ENCODE data around the gene JMJD1C. TPM values are rescaled to one million over a fixed set of nuclear protein-coding genes. Genes with fewer than 3 reads are reported as not detected.
"Not testable (repeated sequence)": the region's sequence is repeated elsewhere in the genome, so short reads cannot be mapped to it uniquely, and the experiment has no call there.

The JMJD1C gene
- total RNA-seq, 1 donor from 2014 or later, result 41.3 TPM

DNA sequence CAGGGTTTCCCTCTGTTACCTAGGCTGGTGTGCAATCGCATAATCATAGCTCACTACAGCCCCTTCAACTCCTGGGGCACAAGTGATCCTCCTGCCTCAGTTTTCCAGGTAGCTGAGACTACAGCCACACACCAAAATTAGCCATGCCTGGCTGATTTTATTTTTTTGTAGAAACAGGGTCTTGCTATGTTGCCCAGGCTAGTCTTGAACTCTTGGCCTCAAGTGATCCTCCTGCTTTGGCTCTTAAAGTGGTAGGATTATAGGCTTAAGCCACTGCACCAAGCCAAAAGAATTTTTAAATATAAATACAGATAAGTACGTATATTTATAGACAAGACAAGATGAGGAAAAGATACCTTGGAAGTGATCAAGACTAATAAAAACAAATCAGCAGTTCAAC, 215.7 kb downstream of the JMJD1C start:
- DNase-seq (ENCODE audit: low spot score), result no peak
- intact Hi-C loops (cut with DNase I), result no loop called here

DNA sequence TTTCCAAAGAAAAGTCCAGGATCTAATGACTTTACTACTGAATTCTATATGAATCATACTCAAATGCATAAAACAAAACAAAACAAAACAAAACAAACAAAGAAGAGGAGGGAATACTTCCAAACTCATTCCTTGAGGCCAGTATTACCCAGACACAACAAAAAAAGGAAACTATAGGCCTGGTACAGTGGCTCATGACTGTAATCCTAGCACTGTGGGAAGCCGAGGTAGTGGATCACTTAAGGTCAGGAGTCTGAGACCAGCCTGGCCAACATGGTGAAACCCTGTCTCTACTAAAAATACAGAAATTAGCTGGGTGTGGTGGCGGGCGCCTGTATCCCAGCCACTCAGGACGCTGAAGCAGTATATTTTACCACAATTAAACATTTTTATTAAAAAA, 218.0 kb downstream of the JMJD1C start:
- intact Hi-C loops (cut with DNase I), result no loop called here

GRCh38 chr10:63246356-63246755, 219.4 kb downstream of the JMJD1C start:
- intact Hi-C loops (cut with DNase I), result no loop called here

More for the DNA sequence above, 218.0 kb downstream of the JMJD1C start:
- DNase-seq (ENCODE audit: low spot score), result no peak

GRCh38 chr10:63241841-63242281, 223.9 kb downstream of the JMJD1C start:
- intact Hi-C loops (cut with DNase I), result no loop called here
- no peak for DNase-seq (ENCODE audit: low spot score)

More at GRCh38 chr10:63246356-63246755, 219.4 kb downstream of the JMJD1C start:
- DNase-seq (ENCODE audit: low spot score), result no peak

GRCh38 chr10:63240807-63241206, 225.0 kb downstream of the JMJD1C start:
- DNase-seq (ENCODE audit: low spot score), result no peak

GRCh38 chr10:63238501-63238900, 227.3 kb downstream of the JMJD1C start:
- intact Hi-C loops (cut with DNase I), result no loop called here
- no peak for DNase-seq (ENCODE audit: low spot score)

More at GRCh38 chr10:63240807-63241206, 225.0 kb downstream of the JMJD1C start:
- intact Hi-C loops (cut with DNase I), result no loop called here

DNA sequence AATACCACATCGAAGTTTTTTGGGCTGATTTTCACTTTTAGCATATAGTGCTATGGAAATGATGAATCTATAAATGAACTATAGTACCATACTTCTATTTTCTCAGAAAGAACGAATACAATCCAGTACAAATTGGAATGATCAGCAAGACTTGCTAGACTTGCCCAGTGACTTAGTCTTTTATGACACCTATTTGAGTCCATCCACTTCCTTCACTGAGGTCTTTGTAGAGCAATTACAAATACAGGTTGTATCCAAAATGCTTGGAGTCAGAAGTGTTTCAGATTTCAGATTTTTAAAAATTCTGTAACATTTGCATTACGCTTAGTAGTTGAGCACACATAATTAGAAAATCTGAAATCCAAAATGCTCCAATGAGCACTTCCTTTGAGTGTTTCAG, 228.4 kb downstream of the JMJD1C start:
- DNase-seq (ENCODE audit: low spot score), result no peak
- intact Hi-C loops (cut with DNase I), result no loop called here

DNA sequence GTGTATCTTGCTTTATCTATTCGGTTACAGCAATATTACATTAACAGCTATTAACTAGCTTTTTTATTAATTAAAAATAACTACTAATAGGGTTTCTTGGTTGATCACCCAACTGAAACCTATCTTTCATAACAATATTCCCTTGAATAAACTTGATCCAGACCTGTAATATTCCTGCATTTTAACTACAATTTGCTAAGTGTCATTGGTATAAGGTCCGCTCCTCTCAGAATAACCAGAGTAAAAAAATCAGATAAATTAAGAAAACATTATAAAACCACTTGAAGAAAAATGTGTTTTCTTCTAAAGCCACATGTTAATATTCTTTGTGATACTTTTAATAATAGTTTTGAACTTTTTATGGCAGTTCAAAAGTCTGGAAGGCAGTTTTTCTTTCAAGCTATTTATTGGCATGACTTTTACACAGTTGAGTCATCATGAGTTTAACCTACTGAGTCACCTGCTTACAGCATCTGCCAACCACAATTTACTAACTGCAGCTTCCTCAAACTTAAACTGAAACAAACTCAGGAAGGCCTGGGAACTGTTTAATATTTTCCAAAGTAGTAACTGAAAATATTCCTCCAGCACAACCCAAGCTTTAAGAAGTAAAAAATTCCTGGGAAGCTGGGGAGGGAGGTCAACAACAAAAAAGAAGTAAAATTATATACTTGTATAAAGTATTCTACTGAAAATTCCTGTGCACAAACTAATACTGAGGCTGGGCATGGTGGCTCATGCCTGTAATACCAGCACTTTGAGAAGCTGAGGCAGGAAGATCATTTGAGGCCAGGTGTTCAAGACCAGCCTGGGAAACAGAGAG, 229.5 kb downstream of the JMJD1C start:
- intact Hi-C loops (cut with DNase I), result no loop called here

GRCh38 chr10:63235136-63235535, 230.6 kb downstream of the JMJD1C start:
- intact Hi-C loops (cut with DNase I); DNase-seq (ENCODE audit: low spot score): not testable (repeated sequence)

More for the DNA sequence above, 229.5 kb downstream of the JMJD1C start:
- no peak for DNase-seq (ENCODE audit: low spot score)

DNA sequence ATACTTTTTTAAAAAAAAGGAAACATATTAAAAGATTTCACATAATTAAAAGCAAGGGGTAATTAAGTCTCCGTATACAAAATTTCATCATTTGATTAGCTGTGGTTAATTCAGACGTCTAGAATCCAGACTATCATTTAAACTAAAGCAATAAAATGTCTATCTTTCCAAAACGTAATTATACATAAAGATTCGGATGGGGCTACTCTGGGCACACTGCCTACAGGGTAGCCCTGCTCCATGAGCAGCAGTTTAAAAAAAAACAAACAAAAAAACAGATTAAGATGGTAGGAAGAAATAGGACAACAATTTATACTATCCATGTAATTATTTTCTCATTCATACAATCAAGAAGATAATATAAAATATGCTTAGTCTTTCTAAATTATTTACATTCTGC, 236.6 kb downstream of the JMJD1C start:
- intact Hi-C loops (cut with DNase I), result no loop called here
- no peak for DNase-seq (ENCODE audit: low spot score)

- no peak for DNase-seq (ENCODE audit: low spot score)
- intact Hi-C loops (cut with DNase I), result no loop called here
These were observed 237.5 kb downstream of the JMJD1C start for GRCh38 chr10:63228237-63228636.

GRCh38 chr10:63227207-63227895, 238.4 kb downstream of the JMJD1C start:
- intact Hi-C loops (cut with DNase I), result no loop called here
- no peak for DNase-seq (ENCODE audit: low spot score)

DNA sequence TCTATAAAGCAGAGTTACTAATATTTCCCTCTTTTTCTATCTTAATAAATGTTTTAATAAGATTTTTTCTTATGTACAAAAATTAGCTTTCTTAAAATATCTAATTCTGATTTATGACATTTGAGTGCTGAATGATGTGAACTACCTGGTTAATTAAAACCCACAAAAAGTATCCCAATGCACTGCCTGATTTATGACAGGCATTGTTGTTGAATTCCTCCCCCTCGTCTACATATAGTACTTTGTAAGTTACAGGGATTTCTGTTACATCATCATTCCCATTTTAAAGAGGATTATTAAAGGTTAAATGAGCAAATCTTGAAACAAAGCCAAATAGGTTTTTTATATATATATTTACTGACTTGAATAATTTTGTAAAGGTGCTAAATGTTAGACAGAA, 241.5 kb downstream of the JMJD1C start:
- DNase-seq (ENCODE audit: low spot score), result no peak
- intact Hi-C loops (cut with DNase I), result no loop called here

DNA sequence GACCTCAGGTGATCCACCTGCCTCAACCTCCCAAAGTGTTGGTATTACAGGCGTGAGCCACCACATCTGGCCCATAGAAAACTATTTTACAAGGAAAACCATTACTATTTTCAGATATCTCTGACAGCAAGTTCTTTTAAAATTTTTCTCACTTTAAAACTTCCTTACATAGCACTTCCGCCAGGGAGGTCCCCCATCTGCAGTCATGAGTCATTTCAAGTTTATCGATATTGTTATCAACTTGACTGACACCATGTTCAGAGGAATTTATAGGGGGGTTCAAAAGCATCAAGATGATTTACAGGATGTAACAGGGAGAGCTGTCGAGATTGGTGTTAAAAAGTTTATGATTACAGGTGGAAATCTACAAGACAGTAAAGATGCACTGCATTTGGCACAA, 243.8 kb downstream of the JMJD1C start:
- intact Hi-C loops (cut with DNase I), result no loop called here
- no peak for DNase-seq (ENCODE audit: low spot score)

GRCh38 chr10:63219749-63220148, 246.0 kb downstream of the JMJD1C start:
- no peak for DNase-seq (ENCODE audit: low spot score)
- intact Hi-C loops (cut with DNase I), result loop anchor here (10.0 kb wide), 1 partner anchor 245 kb away; the partner anchor contains the start of gene JMJD1C

GRCh38 chr10:63217120-63217605, 248.6 kb downstream of the JMJD1C start:
- intact Hi-C loops (cut with DNase I), result loop anchor here (2.0 to 10.0 kb wide), 2 partner anchors 248 to 414 kb away; partner anchors contain the start of gene JMJD1C

GRCh38 chr10:63214571-63214970, 251.2 kb downstream of the JMJD1C start:
- intact Hi-C loops (cut with DNase I), result loop anchor here (2.0 to 10.0 kb wide), 3 partner anchors 52 to 308 kb away; partner anchors contain the start of genes JMJD1C and REEP3
- DNase-seq (ENCODE audit: low spot score), result no peak

More at GRCh38 chr10:63217120-63217605, 248.6 kb downstream of the JMJD1C start:
- no peak for DNase-seq (ENCODE audit: low spot score)

DNA sequence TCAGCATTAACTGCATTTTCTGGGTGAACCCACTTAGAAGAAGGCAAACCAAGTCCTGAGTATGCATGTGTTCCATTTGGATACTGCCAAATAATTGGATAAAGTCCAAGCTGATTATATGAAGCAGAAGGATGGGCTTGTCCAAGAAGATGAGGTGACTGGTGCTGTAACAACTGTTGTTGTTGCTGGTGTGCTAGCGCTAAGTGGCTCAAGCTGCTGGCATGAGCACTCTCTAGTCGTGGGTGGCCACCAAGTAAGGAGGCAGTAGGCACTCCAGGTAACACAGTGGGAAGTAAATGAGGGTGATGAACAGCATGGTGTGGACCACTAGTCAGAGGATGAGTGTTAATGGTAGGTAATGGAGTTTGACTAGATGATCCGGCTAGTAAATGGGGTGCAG, 252.3 kb downstream of the JMJD1C start:
- no peak for DNase-seq (ENCODE audit: low spot score)
- intact Hi-C loops (cut with DNase I), result loop anchor here (5.0 to 10.0 kb wide), 2 partner anchors 251 to 309 kb away; partner anchors contain the start of genes JMJD1C and REEP3

GRCh38 chr10:63210611-63211196, 255.1 kb downstream of the JMJD1C start:
- no peak for DNase-seq (ENCODE audit: low spot score)
- intact Hi-C loops (cut with DNase I), result loop anchor here (2.0 to 10.0 kb wide), 3 partner anchors 254 to 418 kb away; partner anchors contain the start of genes JMJD1C and REEP3

GRCh38 chr10:63209705-63210104, 256.1 kb downstream of the JMJD1C start:
- DNase-seq (ENCODE audit: low spot score), result no peak
- intact Hi-C loops (cut with DNase I), result loop anchor here (2.0 to 10.0 kb wide), 4 partner anchors 255 to 503 kb away; partner anchors contain the start of genes JMJD1C and REEP3
